K562 (cell line): ENCODE data around the gene TNIK. TPM values are rescaled to one million over a fixed set of nuclear protein-coding genes. Genes with fewer than 3 reads are reported as not detected.
A peak's percentile ranks its signal among the peaks of the same experiment; 100 is the strongest.
"Not testable (repeated sequence)": the region's sequence is repeated elsewhere in the genome, so short reads cannot be mapped to it uniquely, and the experiment has no call there.

Experiments used
- ATAC-seq: fragments of 200-7000 bp; cut with Tn5 transposase; 3 replicates; pipeline ENCODE4 v1.9.1; 2020; ENCODE audit warnings: moderate library complexity
- BruUV-seq: library from RNA; stranded (reverse); fragments of 400-500 nt; replicated peaks from 2 replicates; lab custom pipeline; 2021; lab: Mats Ljungman, UMichigan
- CTCF ChIA-PET: fragments of 300-600 bp; formaldehyde crosslinking; extraction: SDS; loops from one replicate; lab custom pipeline; 2021; ENCODE audit warnings: low intra/inter-chr PET ratio; lab: Yijun Ruan, JAX
- POLR2A ChIA-PET: fragments of 300-600, 350-650 bp; sonication (Branson Sonifier 250); formaldehyde crosslinking; extraction: SDS; loops from one replicate; lab custom pipeline; 2021; ENCODE audit warnings: antibody characterized with exemption, inconsistent platforms; lab: Yijun Ruan, JAX
- DNase-seq, 4 experiments: peaks; one replicate each; pipeline versions ENCODE4 v3.0.0 to v3.0.0-alpha.2; 2011 to 2018; ENCODE audit warnings: low spot score in 3 of 4, mixed read lengths in 3 of 4; ENCODE audit errors: extremely low read depth in 1 of 4
- FAIRE-seq: peaks from 2 replicates; lab custom pipeline; 2011; peaks lifted over from hg19 to GRCh38; lab: Jason Lieb, UNC
- H2AFZ ChIP-seq: 2 replicates; pipeline ENCODE4 v1.6.0; 2011; ENCODE audit warnings: low read depth, low read length, control low read depth, inconsistent platforms
- H3K27ac ChIP-seq: fragments of 200-600 bp; 3 replicates; pipeline ENCODE4 v1.8.0; 2011; ENCODE audit warnings: low read depth, mild to moderate bottlenecking, control low read depth, inconsistent platforms, low read length, moderate library complexity, mixed read lengths; ENCODE audit errors: extremely low read depth
- H3K27me3 ChIP-seq, 2 experiments: fragments of 300-600 bp in 1 of 2; 2 replicates in 1 of 2; 3 replicates in 1 of 2; pipeline versions ENCODE4 v1.6.0 to v1.8.0; 2011; ENCODE audit warnings: inconsistent platforms in 2 of 2, low read length in 2 of 2, mild to moderate bottlenecking in 1 of 2, mixed read lengths in 1 of 2, moderate library complexity in 1 of 2; ENCODE audit not compliant: control insufficient read depth in 2 of 2, insufficient read depth in 2 of 2
- H3K36me3 ChIP-seq: fragments of 300-600 bp; 3 replicates; pipeline ENCODE4 v1.8.0; 2011; ENCODE audit warnings: mild to moderate bottlenecking, low read length, inconsistent platforms; ENCODE audit not compliant: control insufficient read depth, insufficient read depth
- H3K4me1 ChIP-seq, 2 experiments: fragments of 200-600 bp in 1 of 2; replicated peaks in 1 of 2; 2 replicates in 1 of 2; 3 replicates in 1 of 2; pipeline versions ENCODE4 v1.5.1 to v1.8.0; 2011; ENCODE audit warnings: inconsistent platforms in 2 of 2, low read length in 2 of 2, mild to moderate bottlenecking in 1 of 2, mixed read lengths in 1 of 2, moderate library complexity in 1 of 2; ENCODE audit not compliant: control insufficient read depth in 2 of 2, insufficient read depth in 2 of 2
- H3K4me2 ChIP-seq: 2 replicates; pipeline ENCODE4 v1.6.1; 2011; ENCODE audit warnings: low read length, control low read depth, inconsistent platforms, mixed read lengths; ENCODE audit not compliant: insufficient read depth
- H3K4me3 ChIP-seq: fragments of 200-600 bp; sonication (generic), shearing (Covaris generic); 2 replicates; pipeline ENCODE4 v1.5.1; 2016; ENCODE audit warnings: control low read depth, inconsistent platforms
- H3K79me2 ChIP-seq: fragments of 200-600 bp; 3 replicates; pipeline ENCODE4 v1.8.0; 2011; ENCODE audit warnings: low read length, inconsistent platforms; ENCODE audit not compliant: control insufficient read depth, insufficient read depth
- H3K9ac ChIP-seq, 2 experiments: 2 replicates each; pipeline versions ENCODE4 v1.6.0 to v1.6.1; 2011; ENCODE audit warnings: low read depth in 2 of 2, low read length in 2 of 2, control low read depth in 1 of 2, inconsistent platforms in 1 of 2, mild to moderate bottlenecking in 1 of 2, mixed read lengths in 1 of 2; ENCODE audit not compliant: insufficient read depth in 1 of 2
- H3K9me1 ChIP-seq: one replicate; pipeline ENCODE4 v1.6.0; 2011; ENCODE audit warnings: inconsistent platforms, mild to moderate bottlenecking, low read length, moderate library complexity; ENCODE audit not compliant: control insufficient read depth, insufficient read depth
- H3K9me3 ChIP-seq: replicated peaks from 2 replicates; pipeline ENCODE4 v1.5.1; 2011; ENCODE audit warnings: low read depth, low read length, inconsistent platforms; ENCODE audit not compliant: control insufficient read depth, insufficient read depth
- H4K20me1 ChIP-seq: replicated peaks from 2 replicates; pipeline ENCODE4 v1.6.1; 2011; ENCODE audit warnings: low read length, inconsistent platforms, mixed read lengths; ENCODE audit not compliant: control insufficient read depth, insufficient read depth
- CHAMP1 ChIP-seq: fragments of 450-650 bp; IDR thresholded peaks from 2 replicates; pipeline ENCODE4 v1.6.1; 2016; ENCODE audit warnings: mild to moderate bottlenecking
- EP400 ChIP-seq: fragments of 450-650 bp; IDR thresholded peaks from 2 replicates; pipeline ENCODE4 v1.6.1; 2017; ENCODE audit warnings: antibody characterized with exemption, mild to moderate bottlenecking, moderate library complexity
- ETS1 ChIP-seq: conservative IDR thresholded peaks from 2 replicates; pipeline ENCODE4 v1.6.1; 2011; ENCODE audit warnings: low read depth, mild to moderate bottlenecking, low read length; ENCODE audit not compliant: control insufficient read depth
- NR3C1 ChIP-seq: sonication (generic); formaldehyde crosslinking; IDR thresholded peaks from 2 replicates; pipeline ENCODE4 v1.8.1; 2022; ENCODE audit warnings: missing genetic modification reagents
- POLR2AphosphoS5 ChIP-seq: IDR thresholded peaks from 2 replicates; pipeline ENCODE4 v1.6.1; 2011; ENCODE audit warnings: mild to moderate bottlenecking, low read depth, low read length, moderate library complexity; ENCODE audit not compliant: control insufficient read depth, insufficient read depth
- RFX5 ChIP-seq: IDR thresholded peaks from 2 replicates; pipeline ENCODE4 v1.6.1; 2011; ENCODE audit warnings: low read depth, mild to moderate bottlenecking, improper control_type of control experiment, low read length
- SMAD1 ChIP-seq: fragments of 150-350 bp; IDR thresholded peaks from 2 replicates; pipeline ENCODE4 v1.6.1; 2014; ENCODE audit warnings: low read length, low read depth; ENCODE audit not compliant: partially characterized antibody
- XRCC3 ChIP-seq: fragments of 450-650 bp; IDR thresholded peaks from 2 replicates; pipeline ENCODE4 v1.6.1; 2017; ENCODE audit warnings: mild to moderate bottlenecking, moderate library complexity
- ZNF408 ChIP-seq: fragments of 250-450 bp; sonication (Bioruptor Pico); IDR thresholded peaks from 2 replicates; pipeline ENCODE4 v1.4.0; 2020; ENCODE audit warnings: low read depth, mild to moderate bottlenecking, moderate library complexity
- WGBS: fragments of 100-300 bp; shearing (Covaris generic); methylation state at CpG from one replicate; pipeline ENCODE4 v1.1.6; 2016; ENCODE audit warnings: low coverage, mixed read lengths; ENCODE audit not compliant: insufficient coverage; ENCODE audit errors: missing lambda C conversion rate; 5-methylcytosine and 5-hydroxymethylcytosine counted together
- in situ Hi-C: fragments of 300-500 bp; cut with MboI; formaldehyde crosslinking; loops from 4 replicates; pipeline ENCODE4 v1.15.0; 2018; ENCODE audit warnings: inconsistent platforms, mixed read lengths
- intact Hi-C: fragments of 100-400 bp; cut with micrococcal nuclease; formaldehyde crosslinking; loops from 2 replicates; pipeline ENCODE4 v1.14.2; 2022
- polyA plus RNA-seq, 8 experiments: library from polyadenylated mRNA; depleted of rRNA in 4 of 8; stranded (reverse) in 5 of 8; unstranded in 3 of 8; fragments of >200 nt; fragmentation: Nextera tagmentation in 2 of 8; fragmentation: Illumina TruSeq in 1 of 8; extraction: Ambion mirVana in 2 of 8; extraction: Trizol in 1 of 8; gene quantifications; 2 replicates each; pipeline versions ENCODE4 v1.2.1 to v1.2.3, GENCODE V29; 2011 to 2014; ENCODE audit warnings: inconsistent platforms in 1 of 8, missing spikeins in 1 of 8
- total RNA-seq, 7 experiments: library from RNA; depleted of rRNA in 6 of 7; stranded (reverse); fragments of >200 nt in 6 of 7; fragmentation: Illumina TruSeq in 2 of 7; extraction: Trizol in 2 of 7; gene quantifications; 2 replicates each; pipeline versions ENCODE4 v1.2.1 to v1.2.3, GENCODE V29; 2011 to 2021; ENCODE audit warnings: low replicate concordance in 1 of 7

TNIK gene
- total and polyA plus RNA-seq, 9 of the 15 experiments (the other 6 are each of a cell fraction or from before 2014, with no cell fraction given), result 6.6 to 39.0 (median 24.7) TPM

GRCh38 chr3:171371354-171371753 lies 88.9 kb downstream of the TNIK start (continued):
- TF ChIP-seq CHAMP1 (no peak), NR3C1 (no peak), SMAD1 (no peak)

- DNase-seq, result no peak
- WGBS, result 79% methylated on average over 1 of the region's 1 CpG
- intact Hi-C loops, result no loop called here
- peaks cover 22% of the 10 kb centered on the region for H3K79me2 ChIP-seq
- no peak for TF ChIP-seq ETS1
- TF ChIP-seq ZNF408 (CRISPR knock-in tag), result no peak
- no peak for TF ChIP-seq POLR2AphosphoS5
- TF ChIP-seq EP400, result no peak
- TF ChIP-seq RFX5, result no peak
- no peak for TF ChIP-seq XRCC3
- H3K4me3 ChIP-seq, result no peak overlapping the region
- H3K36me3 ChIP-seq, result no peaks in the 10 kb centered on the region; the same call in 2 of the 3 replicates
- H2AFZ ChIP-seq, result no peak overlapping the region
- H3K4me2 ChIP-seq, result no peak overlapping the region
- no peak for ATAC-seq
- in situ Hi-C loops, result no loop called here
- H3K4me1 ChIP-seq, result peaks cover 0 to 4% of the 10 kb centered on the region in 2 experiments; a peak in 2 of 5 replicates
- no peaks in the 10 kb centered on the region for H3K9me3 ChIP-seq
- POLR2A ChIA-PET, result interaction anchor here (1.0 kb wide), 1 partner anchor 188 kb away, joined by 3 read pairs; no protein-coding TSS in a partner anchor
- 0 out of 2 replicates have a peak, but pooled peaks cover 6% of the 10 kb centered on the region for H4K20me1 ChIP-seq
- no peak for FAIRE-seq
- no peak overlapping the region for H3K27ac ChIP-seq
- no TSS peak for BruUV-seq
- H3K9me1 ChIP-seq, result no peaks in the 10 kb centered on the region
- no peaks in the 10 kb centered on the region for H3K27me3 ChIP-seq
- H3K9ac ChIP-seq, result no peak overlapping the region
- CTCF ChIA-PET, result no interaction called here
Observed at GRCh38 chr3:171369156-171369555, 91.0 kb downstream of the TNIK start.

- FAIRE-seq, DNase-seq, H3K27ac ChIP-seq, intact Hi-C loops, H3K9ac ChIP-seq, H3K9me3 ChIP-seq, POLR2A ChIA-PET, H3K4me2 ChIP-seq, H3K9me1 ChIP-seq, H3K4me3 ChIP-seq, in situ Hi-C loops, H2AFZ ChIP-seq, H3K27me3 ChIP-seq, ATAC-seq, H3K36me3 ChIP-seq, H3K4me1 ChIP-seq, H4K20me1 ChIP-seq: not testable (repeated sequence)
- 84% methylated on average over 5 of the region's 5 CpGs for WGBS
- CTCF ChIA-PET, result interaction anchor here (0.6 kb wide), 1 partner anchor 406 kb away, joined by 4 read pairs; no protein-coding TSS in a partner anchor
- TSS peak; percentile 18 for BruUV-seq
- H3K79me2 ChIP-seq, result peaks cover 11% of the 10 kb centered on the region; the same call in 2 of the 3 replicates
Observed at GRCh38 chr3:171366738-171367137, 93.5 kb downstream of the TNIK start.
